ENCODE results near the gene LOXHD1.

Gene LOXHD1

DNA sequence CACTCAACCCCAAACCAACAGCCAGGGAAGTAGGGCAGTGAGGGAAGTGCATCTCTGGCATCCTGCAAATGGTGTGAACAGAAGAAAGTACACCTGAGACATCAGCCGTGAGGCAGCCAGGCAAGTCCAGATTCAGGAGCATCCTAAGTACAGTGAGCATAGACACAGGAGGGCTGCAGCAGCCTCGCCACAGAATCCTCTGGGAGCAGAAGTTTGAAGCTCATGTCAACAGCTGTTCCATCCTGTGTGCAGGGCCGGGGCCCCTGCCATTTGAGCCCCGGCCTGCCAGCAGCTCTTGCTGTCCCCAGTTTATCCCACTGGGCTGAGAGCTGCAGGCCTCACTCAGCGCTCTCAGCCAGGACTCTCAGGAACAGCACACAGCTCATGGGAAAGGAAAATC lies 14.5 kb downstream of the LOXHD1 start:
- TF ChIP-seq, protein P1, sequence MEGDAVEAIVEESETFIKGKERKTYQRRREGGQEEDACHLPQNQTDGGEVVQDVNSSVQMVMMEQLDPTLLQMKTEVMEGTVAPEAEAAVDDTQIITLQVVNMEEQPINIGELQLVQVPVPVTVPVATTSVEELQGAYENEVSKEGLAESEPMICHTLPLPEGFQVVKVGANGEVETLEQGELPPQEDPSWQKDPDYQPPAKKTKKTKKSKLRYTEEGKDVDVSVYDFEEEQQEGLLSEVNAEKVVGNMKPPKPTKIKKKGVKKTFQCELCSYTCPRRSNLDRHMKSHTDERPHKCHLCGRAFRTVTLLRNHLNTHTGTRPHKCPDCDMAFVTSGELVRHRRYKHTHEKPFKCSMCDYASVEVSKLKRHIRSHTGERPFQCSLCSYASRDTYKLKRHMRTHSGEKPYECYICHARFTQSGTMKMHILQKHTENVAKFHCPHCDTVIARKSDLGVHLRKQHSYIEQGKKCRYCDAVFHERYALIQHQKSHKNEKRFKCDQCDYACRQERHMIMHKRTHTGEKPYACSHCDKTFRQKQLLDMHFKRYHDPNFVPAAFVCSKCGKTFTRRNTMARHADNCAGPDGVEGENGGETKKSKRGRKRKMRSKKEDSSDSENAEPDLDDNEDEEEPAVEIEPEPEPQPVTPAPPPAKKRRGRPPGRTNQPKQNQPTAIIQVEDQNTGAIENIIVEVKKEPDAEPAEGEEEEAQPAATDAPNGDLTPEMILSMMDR (IDR thresholded peaks at IDR 0.05; ENCODE audit: control insufficient read depth, insufficient read depth, low read depth, low read length, missing control alignments) = no peak
- H3K4me3 ChIP-seq (ENCODE audit: control insufficient read depth, low read depth, low read length) = no peak overlapping the region
- DNase-seq (ENCODE audit: low read depth) = no peak

DNA sequence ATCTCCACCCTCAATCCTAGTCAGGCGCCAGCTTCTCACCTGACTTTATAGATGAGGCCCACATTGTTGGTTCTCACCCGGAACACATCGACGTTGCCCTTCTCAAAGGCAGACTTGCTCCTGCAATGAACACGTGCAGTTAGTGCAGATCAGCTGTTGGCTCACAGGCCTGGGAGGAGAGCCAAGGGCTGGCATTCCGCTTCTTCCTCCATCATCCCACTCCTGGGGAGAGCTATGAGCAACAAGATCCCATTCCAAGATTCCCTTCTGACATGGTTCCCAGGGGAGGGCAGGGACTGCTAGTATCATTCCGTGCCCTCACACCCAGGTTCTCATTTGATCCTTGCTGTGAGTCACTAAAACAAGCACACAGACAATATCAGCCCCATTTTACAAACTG lies 15.1 kb downstream of the LOXHD1 start:
- DNase-seq (ENCODE audit: low read depth) = no peak
- H3K4me3 ChIP-seq (ENCODE audit: control insufficient read depth, low read depth, low read length) = no peak overlapping the region
- TF ChIP-seq, protein P1 (IDR thresholded peaks at IDR 0.05; ENCODE audit: control insufficient read depth, insufficient read depth, low read depth, low read length, missing control alignments) = no peak

DNA sequence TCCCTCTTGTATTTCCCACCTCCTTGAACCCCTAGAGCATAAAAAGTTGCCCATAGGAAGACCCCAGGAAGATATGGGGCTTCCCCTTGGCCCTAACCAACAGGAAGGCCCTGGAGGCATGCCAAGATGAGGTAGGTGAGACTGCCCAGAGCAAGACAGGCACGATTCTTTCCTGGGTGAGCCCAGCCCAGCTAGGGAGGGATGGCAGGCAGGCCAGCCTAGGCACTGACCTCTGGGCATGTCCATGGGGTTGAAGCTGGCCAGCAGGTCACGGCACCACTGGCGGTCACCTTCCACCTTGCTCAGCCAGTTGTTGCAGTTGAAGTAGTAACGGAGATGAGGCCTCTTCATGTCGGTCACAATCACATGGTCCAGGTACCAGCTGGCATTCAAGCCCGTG lies 17.6 kb downstream of the LOXHD1 start:
- TF ChIP-seq, protein P1 (IDR thresholded peaks at IDR 0.05; ENCODE audit: control insufficient read depth, insufficient read depth, low read depth, low read length, missing control alignments) = no peak
- no peak overlapping the region for H3K4me3 ChIP-seq (ENCODE audit: control insufficient read depth, low read depth, low read length)
- DNase-seq (ENCODE audit: low read depth) = no peak

DNA sequence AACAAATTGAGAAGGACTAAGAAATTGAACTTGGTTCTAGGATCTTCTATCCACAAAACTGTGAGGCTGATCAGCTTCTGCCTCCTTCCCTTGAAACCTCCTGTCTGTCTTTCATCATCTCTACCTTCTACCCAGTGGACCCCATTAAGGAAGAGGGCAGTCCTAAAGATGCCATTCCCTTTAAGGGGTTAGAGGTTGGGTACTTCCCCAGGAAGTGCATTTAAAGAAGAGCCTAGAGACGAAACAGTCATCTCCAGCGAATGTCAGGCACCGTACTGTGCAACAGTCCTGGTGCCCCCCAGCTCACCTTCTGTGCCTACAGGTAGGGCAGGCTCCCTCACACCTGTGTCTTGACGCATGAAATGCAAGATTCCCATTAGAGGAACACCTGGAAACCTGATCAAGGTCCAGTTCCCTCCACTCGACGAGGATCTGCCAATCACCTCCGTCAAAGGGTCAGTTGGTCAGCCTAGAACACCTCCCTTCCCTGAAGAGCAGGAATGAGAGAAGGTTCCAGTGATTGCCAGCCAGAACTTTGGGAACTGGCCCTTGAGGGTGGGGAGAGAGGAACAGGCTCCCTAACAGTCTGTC lies 20.9 kb downstream of the LOXHD1 start:
- H3K4me3 ChIP-seq (ENCODE audit: control insufficient read depth, low read depth, low read length) = no peak overlapping the region
- TF ChIP-seq, protein P1 (IDR thresholded peaks at IDR 0.05; ENCODE audit: control insufficient read depth, insufficient read depth, low read depth, low read length, missing control alignments) = no peak
- no peak for DNase-seq (ENCODE audit: low read depth)

DNA sequence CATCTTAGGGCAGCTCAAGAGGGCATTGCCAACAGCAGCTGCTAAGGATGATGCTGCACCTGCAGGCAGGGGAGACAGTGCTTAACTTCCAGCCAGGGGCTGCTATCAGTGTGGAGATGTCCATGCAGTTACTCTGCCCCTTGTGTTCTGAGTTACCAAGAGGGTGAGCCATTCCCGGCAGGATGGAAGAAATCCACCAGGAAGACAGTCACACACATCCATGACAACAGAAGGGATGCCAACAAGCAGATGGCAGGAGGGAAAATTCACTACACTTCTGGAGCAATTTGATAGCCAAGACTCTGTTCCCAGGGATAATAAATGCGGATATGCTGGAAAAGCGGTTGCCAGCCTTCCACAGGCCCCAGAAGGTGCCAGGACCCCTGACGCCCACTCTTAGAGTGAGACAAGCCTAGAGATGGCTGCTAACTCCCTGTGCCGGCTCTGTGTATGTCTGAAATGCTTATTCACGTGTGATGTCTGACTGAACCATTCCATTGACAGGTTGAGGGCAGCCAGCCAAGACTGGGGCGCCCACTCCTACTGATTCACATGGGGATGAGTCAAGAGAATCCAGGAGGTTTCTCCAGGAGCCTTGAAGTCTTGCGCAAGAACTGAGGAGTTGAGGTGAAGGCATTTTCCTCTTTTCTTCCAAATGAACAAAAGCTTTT lies 24.5 kb downstream of the LOXHD1 start:
- no peak overlapping the region for H3K4me3 ChIP-seq (ENCODE audit: control insufficient read depth, low read depth, low read length)
- TF ChIP-seq, protein P1 (IDR thresholded peaks at IDR 0.05; ENCODE audit: control insufficient read depth, insufficient read depth, low read depth, low read length, missing control alignments) = no peak
- DNase-seq (ENCODE audit: low read depth) = no peak

DNA sequence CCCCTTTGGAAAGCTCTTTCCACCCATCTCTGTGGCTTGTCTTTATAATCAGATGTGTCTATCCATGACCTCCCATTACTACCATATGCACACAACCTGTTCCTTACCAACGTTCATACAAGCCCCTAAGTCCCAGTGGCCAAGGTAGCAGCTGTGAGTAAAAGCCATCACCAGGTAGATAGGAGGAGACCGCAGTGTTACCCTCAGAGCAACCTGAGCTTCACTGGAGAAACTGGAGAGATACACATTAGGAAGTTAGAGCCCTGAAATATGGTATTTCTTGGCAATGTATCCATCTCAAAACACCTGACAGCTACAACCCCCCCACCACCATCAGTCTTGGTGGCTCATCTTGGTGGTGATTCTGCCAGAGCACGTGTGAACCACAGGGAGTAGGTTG lies 26.0 kb downstream of the LOXHD1 start:
- TF ChIP-seq, protein P1 (IDR thresholded peaks at IDR 0.05; ENCODE audit: control insufficient read depth, insufficient read depth, low read depth, low read length, missing control alignments) = no peak
- no peak for DNase-seq (ENCODE audit: low read depth)
- H3K4me3 ChIP-seq (ENCODE audit: control insufficient read depth, low read depth, low read length) = no peak overlapping the region
